GM13976 (cell line): ENCODE results near the gene TAC3.

Experiments
- DNase-seq: peaks from one replicate; pipeline ENCODE4 v3.0.0; 2012; ENCODE audit warnings: low spot score
- CTCF ChIP-seq: IDR thresholded peaks from 2 replicates; pipeline ENCODE4 v1.5.1; 2012; ENCODE audit warnings: borderline replicate concordance, mild to moderate bottlenecking; ENCODE audit not compliant: insufficient read depth; ENCODE audit errors: extremely low read depth, missing control alignments, control extremely low read depth
- in situ Hi-C: fragments of 300-500 bp; cut with MboI; formaldehyde crosslinking; loops from one replicate; pipeline ENCODE4 v1.12.0; 2022; ENCODE audit warnings: low sequenced_read_pairs, mixed read lengths, inconsistent platforms; ENCODE audit not compliant: unreplicated experiment

Gene TAC3

DNA sequence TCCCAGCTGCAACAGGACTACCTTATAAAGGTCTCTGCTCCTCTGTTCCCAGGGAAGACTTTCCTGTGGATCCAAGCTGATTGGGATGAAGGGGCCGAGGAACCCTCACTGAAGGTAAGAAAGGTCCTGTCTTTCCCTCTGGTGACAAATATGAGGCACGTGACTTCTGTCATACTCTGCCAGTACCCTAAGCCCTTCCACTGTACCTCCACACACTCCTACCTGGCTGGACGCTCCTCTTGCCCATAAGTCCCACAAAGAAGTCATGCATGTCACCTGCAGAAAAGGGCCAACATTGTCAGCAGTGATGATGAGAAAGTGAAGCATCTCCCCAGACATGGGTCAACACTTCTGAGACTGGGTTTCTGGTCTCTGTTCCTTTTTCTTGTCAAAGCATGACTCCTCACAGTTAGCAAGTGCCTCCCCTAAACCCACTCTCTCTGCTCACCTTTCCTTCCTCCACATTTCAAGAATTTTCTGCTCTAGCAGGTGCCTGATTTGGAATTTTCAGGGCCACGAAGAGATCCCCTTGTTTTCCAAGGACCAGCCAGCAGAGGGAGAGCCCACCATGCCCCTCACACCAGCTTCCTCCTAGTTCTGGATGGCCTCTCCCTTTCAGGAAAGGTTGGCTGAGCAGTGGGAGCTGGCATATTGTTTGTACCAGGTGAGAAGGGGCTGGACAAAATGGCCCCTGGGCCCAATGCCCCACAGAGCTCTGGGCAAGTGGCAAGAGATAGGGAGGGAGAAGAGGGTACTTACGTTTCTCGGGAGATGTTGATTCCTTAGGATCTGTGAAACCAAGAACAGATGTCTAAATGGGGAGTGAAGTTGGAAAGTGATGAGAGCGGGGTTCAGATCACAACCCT lies 3.5 kb downstream of the TAC3 start:
- DNase-seq: peak; percentile 62
- in situ Hi-C loops: loop anchor here (10.0 kb wide), 1 partner anchor 52 kb away; no protein-coding TSS in a partner anchor
- TF ChIP-seq CTCF: no peak

DNA sequence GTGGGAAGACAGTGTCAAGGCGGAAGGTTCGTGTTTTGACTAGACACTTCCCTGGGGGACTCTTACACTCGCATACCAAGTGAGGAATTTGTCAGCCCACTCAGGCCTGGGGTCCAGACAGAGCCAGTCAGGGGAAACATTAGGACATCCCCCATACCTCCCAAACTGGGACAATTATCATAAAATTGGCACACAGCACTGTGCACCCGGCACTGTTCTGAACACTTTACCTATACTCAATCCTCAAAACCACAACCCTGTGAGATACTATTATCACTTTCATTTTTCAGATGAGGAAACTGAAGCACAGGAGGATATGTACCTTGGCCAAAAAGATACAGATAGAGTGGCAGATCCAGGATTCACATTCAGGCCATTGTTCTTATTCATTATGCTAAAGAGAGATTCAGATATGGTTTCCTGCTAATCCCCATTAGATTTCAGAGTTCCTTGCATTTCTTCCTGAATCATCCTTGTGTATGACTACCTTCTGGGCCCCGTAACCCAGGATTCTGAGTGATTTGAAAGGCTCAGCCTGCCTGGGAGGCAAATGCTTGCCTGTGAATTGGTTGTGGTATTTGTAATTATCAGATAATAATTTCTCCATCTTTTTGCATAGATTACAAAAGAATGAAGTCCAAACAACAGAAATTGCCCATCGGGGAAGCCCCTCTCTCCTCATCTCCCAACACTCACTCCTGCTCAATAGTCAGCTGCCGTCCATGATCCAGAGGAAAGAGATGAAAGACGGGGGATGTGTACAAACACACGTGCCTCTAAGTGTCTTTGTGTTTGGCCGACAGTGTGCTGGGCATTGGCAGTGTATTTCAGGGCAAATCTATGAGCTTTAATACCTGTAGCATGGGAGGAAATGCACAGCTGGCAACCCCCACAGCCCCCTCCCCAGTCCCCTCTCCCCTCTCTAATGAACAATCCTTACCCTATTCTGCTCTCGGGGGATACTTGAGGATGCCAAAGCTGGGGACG lies 4.6 kb downstream of the TAC3 start:
- TF ChIP-seq CTCF: no peak
- no peak for DNase-seq
- in situ Hi-C loops: loop anchor here (10.0 kb wide), 1 partner anchor 53 kb away; no protein-coding TSS in a partner anchor

DNA sequence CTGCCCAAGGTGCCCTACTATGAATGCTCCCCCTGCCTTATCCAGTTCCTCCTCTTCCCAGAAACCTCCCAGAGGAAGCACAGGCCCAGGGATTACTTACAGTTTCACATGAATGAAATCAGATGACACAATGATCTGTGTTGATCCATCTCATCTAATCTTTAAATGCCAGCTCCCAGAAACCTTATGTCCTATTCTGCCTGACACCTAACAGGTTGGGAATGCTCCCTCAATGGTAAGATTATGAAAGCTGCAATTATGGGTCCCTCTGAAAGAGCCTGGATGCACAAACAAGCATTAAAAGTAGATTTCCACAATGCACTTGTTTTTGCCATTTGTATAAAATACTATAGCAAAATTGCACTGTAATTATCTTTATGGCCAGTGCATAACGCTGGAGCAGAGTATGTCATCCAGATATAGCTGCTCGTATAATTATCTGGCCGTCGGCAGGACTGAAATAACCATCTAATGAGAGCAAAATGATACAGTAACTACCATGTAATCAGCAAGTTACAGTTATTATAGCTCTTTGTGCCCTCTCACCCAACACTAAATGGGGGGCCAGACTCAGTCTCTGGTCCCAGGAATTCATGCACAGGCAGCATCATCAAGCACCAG lies 5.6 kb downstream of the TAC3 start:
- no peak for DNase-seq
- TF ChIP-seq CTCF: no peak
- in situ Hi-C loops: loop anchor here (10.0 kb wide), 1 partner anchor 54 kb away; no protein-coding TSS in a partner anchor

GRCh38 chr12:57009949-57010626 lies 6.2 kb downstream of the TAC3 start:
- no peak for TF ChIP-seq CTCF
- no peak for DNase-seq
- in situ Hi-C loops: loop anchor here (5.0 to 10.0 kb wide), 2 partner anchors 55 to 102 kb away; partner anchors contain the start of gene STAT6

DNA sequence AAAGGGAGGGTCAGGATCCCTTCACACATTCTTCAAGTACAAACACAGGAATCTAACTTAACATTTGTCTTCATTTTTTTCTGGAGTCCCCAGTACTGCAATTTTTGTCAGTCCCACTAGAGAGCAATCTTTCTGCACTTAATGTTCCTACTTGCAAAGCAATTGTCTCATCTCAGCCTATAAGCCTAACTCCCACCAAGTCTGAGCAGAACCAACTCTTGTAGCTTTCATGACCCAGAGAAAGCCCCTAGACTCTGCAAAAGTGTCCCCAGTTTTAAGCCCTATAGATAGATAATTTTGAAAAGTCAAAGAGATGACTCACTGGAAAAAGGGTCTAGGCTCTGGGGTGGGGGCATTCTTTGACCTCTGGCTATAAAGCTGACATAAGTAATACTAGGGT lies 8.2 kb downstream of the TAC3 start:
- peak; percentile 66 for DNase-seq
- in situ Hi-C loops: loop anchor here (5.0 kb wide), 1 partner anchor 104 kb away; the partner anchor contains the start of gene STAT6
- peak; percentile 54 for TF ChIP-seq CTCF
